Coronary artery (tissue), 2 donors: ENCODE results near the gene KMT5B.
A peak's percentile ranks its signal among the peaks of the same experiment; 100 is the strongest.

Experiments used
- DNase-seq: peaks from one replicate; pipeline ENCODE4 v3.0.0-alpha.2; 2017; ENCODE audit warnings: low spot score
- H3K27ac ChIP-seq, 2 donors: fragments of 200-600 bp; sonication (generic); one replicate each; pipeline ENCODE4 v1.5.1; 2016 to 2019
- H3K4me3 ChIP-seq: fragments of 200-600 bp; sonication (generic); 2 replicates; pipeline ENCODE4 v1.5.1; 2016; ENCODE audit warnings: mild to moderate bottlenecking, moderate library complexity
- CTCF ChIP-seq: fragments of 200-600 bp; sonication (generic); IDR thresholded peaks from one replicate; pipeline ENCODE4 v1.5.1; 2019; ENCODE audit warnings: antibody characterized with exemption

Gene KMT5B

DNA sequence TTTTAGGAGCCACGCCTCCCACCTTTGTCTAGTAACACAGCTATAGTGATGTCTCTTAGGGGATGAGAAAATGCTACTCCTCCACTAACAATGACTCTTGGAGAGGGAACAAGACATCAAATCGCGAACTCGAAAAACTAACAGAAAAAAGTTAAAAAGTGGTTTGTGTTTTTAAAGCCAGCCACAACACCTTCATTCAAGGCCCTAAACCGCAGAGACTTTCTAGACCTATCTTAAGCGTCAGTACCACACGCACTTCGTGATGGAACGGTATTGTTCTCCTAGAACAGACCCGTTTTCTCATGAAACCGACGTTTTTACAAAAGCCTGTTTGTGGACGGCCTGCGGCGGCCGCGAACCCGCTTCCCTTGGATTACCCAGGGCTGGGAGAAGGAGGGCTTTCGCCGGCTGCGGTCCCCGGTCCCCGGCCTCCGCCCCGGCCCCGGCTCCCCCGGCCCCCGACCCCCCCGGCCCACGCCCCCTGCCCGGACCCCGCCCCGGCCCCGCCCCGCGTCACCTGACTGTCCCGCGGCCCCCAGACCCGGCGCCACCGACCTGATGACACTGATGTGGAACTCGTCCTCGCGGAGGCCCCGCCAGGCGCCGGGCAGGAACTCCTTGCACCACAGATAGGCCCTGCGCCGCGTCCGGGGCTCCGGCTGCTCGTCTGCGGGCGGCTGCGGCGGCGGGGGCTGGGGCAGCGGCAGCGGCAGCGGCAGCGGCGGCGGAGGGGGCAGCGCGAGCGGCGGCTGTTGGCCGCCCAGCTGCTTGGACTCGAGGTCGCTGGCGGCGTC lies 92.6 kb downstream of the KMT5B start:
- Histone ChIP-seq H3K4me3 (peak overlapping the region; percentile 92), H3K27ac (peak overlapping the region; percentile 96 to 99)
- DNase-seq, result no peak
- no peak for TF ChIP-seq CTCF

- peak overlapping the region; percentile 43 for H3K4me3 ChIP-seq
- DNase-seq, result no peak
Observed at GRCh38 chr11:68118706-68119448, 94.2 kb downstream of the KMT5B start.

DNA sequence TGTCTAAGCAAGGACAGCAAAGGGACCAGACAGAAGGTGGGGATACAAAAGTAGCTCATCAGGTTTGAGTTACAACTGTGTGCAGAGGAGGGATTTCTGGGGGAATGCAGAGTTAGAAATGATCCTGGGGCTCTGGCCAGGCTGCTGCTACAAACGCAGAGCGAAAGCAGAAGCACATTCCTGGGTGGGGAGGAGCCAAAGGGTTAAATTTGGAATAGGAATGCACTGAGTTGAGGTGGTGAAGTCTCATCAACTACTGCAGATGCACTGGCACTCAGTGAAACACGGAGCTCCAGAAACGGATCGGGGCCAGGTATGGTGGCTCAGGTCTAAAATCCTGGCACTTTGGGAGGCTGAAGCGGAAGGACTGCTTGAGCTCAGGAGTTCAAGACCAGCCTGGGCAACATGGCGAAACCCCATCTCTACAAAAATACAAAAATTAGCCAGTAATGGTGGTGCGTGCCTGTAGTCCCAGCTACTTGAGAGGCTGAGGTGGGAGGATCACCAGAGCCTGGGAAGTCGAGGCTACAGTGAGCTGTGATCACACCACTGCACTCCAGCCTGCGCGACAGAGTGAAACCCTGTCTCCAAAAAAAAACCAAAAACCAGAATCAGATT lies 95.1 kb downstream of the KMT5B start:
- no peak overlapping the region for H3K4me3 ChIP-seq
- no peak for TF ChIP-seq CTCF
- peak overlapping the region in 1 of 2 donors; percentile 62 for H3K27ac ChIP-seq
- no peak for DNase-seq

More at GRCh38 chr11:68118706-68119448, 94.2 kb downstream of the KMT5B start:
- TF ChIP-seq CTCF, result no peak
- H3K27ac ChIP-seq, result peak overlapping the region; percentile 9 to 62

GRCh38 chr11:68116974-68117373 lies 96.1 kb downstream of the KMT5B start:
- H3K4me3 ChIP-seq, result no peak overlapping the region
- H3K27ac ChIP-seq, result no peak overlapping the region
- DNase-seq, result no peak
- TF ChIP-seq CTCF, result no peak

DNA sequence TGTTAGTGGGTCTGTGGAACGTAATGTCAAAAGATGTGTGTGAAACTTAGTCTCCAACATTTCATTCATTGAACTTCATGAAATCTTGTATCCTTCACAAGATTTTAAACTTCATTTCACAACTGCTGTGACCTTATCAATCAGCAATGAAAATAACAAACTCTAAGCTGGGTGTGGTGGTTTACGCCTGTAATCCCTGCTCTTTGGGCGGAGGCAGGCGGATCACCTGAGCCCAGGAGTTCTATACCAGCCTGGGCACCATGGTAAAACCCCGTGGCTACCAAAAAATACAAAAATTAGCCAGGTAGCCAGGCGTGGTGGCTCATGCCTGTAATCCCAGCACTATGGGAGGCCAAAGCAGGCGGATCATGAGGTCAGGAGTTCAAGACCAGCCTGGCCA lies 97.0 kb downstream of the KMT5B start:
- no peak for TF ChIP-seq CTCF
- H3K27ac ChIP-seq, result no peak overlapping the region
- no peak for DNase-seq
- no peak overlapping the region for H3K4me3 ChIP-seq

DNA sequence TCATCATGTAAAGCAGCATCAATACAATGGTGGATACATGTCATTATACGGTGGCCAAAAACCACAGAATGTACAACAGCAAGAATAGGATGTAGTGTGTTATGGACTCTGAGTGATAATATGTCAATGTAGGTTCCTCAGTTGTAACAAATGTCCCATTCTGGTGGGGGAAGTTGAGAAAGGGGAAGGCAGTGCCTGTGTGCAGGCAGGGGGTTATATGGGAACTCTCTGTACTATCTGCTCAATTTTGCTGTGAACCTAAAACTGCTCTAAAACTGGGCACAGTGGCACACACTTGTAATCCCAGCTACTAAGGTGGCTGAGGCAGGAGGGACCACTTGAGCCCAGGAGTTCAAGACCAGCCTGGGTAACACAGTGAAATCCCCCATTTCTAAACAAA lies 97.8 kb downstream of the KMT5B start:
- H3K4me3 ChIP-seq, result no peak overlapping the region
- H3K27ac ChIP-seq, result peak overlapping the region in 1 of 2 donors; percentile 24
- TF ChIP-seq CTCF, result no peak
- DNase-seq, result no peak
